IgD-negative memory B cell (primary cell): ENCODE results near the gene SLC5A6. TPM values are rescaled to one million over a fixed set of nuclear protein-coding genes. Genes with fewer than 3 reads are reported as not detected.

Experiments
- H3K27ac Mint-ChIP-seq, 3 donors: one replicate each; pipeline ENCODE4 v1.8.0; 2020 to 2022; ENCODE audit warnings: mild to moderate bottlenecking in 3 of 3, mixed read lengths in 3 of 3, moderate library complexity in 1 of 3
- H3K27me3 Mint-ChIP-seq: one replicate; pipeline ENCODE4 v1.8.0; 2021; ENCODE audit warnings: mixed read lengths
- H3K36me3 Mint-ChIP-seq: one replicate; pipeline ENCODE4 v1.8.0; 2020; ENCODE audit warnings: mild to moderate bottlenecking, mixed read lengths
- H3K4me1 Mint-ChIP-seq, 3 donors: one replicate each; pipeline ENCODE4 v1.8.0; 2020 to 2022; ENCODE audit warnings: mixed read lengths in 3 of 3, mild to moderate bottlenecking in 1 of 3
- H3K4me3 Mint-ChIP-seq, 4 donors: one replicate each; pipeline ENCODE4 v1.8.0; 2020 to 2022; ENCODE audit warnings: mild to moderate bottlenecking in 4 of 4, mixed read lengths in 4 of 4, moderate library complexity in 3 of 4
- H3K9me3 Mint-ChIP-seq, 3 donors: one replicate each; pipeline ENCODE4 v1.8.0; 2020 to 2021; ENCODE audit warnings: mixed read lengths in 3 of 3, mild to moderate bottlenecking in 1 of 3
- polyA plus RNA-seq: library from polyadenylated mRNA; unstranded; fragments of 300-500 nt; fragmentation: Illumina TruSeq; gene quantifications from one replicate; pipeline ENCODE4 v1.2.3, GENCODE V29; 2021

SLC5A6 gene
- polyA plus RNA-seq: 20.3 TPM

DNA sequence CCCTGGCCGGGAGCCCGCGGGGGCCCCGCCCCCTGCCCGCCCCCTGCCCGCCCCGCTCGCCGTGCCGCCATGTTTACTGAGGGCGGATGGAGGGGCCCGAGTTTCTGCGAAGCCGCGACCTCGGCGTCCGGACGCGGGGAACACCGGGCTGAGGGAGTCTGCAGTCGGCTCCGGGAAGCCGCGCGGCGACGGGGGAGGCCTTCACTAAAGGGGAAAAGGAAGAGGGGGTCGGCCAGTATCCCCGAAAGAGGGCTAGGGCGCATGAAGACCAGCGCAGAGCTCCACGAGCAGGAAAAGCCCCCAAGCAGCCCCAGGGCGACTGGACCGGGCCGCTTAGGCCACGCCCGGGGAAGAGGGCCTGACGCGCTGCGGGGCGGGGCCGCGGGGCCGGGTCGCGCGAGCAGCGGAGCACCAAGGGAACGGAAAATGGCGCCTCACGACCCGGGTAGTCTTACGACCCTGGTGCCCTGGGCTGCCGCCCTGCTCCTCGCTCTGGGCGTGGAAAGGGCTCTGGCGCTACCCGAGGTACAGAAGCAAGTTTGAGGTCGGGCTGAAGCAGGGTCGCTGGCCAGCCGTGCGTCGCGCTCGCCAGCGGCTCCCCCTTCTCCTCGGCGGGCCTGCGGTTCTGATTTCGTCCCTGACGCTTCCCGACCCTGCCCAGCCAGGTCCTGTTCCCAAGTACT, at the start of gene SLC5A6, which contains the start of gene ATRAID:
Gene SLC5A6, minus strand, starts transcription at position 326 of the 683 bp plus-strand sequence. CDS start 4,618 bp downstream, outside the sequence.
Gene ATRAID, plus strand, starts transcription at position 99 of the 683 bp plus-strand sequence. Its CDS starts 328 bp downstream, at position 427.
- H3K4me3 Mint-ChIP-seq: peak within 1 kb of the TSS; percentile 92 to 99 (median 96)
- H3K27ac Mint-ChIP-seq: peak within 1 kb of the TSS; percentile 98 to 100 (median 99)
- H3K36me3 Mint-ChIP-seq: peaks cover 2% of the 10 kb centered on the region
- peaks cover 18 to 28% (median 20%) of the 10 kb centered on the region in 3 donors for H3K4me1 Mint-ChIP-seq
- H3K9me3 Mint-ChIP-seq: no peaks in the 10 kb centered on the region
- H3K27me3 Mint-ChIP-seq: no peaks in the 10 kb centered on the region

DNA sequence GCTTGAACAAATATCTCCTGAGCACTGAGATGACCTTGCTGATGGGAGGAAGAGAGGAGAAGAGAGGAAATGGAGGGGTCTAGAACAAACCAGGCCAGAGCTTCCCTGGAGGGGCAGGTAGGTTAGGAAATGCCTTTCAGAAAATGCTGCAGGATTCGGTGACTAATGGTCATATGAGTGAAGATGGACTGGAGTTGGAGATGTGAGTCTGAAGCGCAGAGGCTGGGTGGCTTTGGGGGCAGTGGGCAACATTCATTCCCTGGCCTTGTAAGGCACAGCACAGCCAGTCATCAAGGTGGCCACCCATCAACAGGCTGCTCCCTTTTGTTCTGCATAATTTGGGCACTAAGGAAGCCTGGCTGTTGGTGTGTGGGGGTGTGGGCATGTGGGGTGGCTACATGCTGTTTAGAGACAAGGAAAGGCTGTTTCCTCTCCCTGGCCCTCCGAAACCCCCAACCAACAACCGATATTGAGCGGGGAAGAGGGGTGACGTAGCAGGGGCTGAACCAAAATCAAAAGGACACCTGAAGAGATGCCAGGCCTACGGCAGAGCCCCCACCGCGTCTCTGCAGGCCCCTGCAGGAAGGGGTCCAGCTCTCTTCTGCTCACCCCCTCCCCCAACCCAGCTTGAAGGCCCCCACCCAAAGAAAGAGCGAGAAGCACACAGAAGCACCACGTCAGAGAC, 49.3 kb upstream of the SLC5A6 start:
- peaks cover 47% of the 10 kb centered on the region for H3K27me3 Mint-ChIP-seq
- no peak overlapping the region for H3K27ac Mint-ChIP-seq
- H3K36me3 Mint-ChIP-seq: peaks cover 1% of the 10 kb centered on the region
- H3K9me3 Mint-ChIP-seq: peaks cover 0 to 2% (median 0%) of the 10 kb centered on the region in 3 donors
- peaks cover 8 to 23% (median 13%) of the 10 kb centered on the region in 3 donors for H3K4me1 Mint-ChIP-seq
- H3K4me3 Mint-ChIP-seq: peak overlapping the region; percentile 49 to 71 (median 63)

DNA sequence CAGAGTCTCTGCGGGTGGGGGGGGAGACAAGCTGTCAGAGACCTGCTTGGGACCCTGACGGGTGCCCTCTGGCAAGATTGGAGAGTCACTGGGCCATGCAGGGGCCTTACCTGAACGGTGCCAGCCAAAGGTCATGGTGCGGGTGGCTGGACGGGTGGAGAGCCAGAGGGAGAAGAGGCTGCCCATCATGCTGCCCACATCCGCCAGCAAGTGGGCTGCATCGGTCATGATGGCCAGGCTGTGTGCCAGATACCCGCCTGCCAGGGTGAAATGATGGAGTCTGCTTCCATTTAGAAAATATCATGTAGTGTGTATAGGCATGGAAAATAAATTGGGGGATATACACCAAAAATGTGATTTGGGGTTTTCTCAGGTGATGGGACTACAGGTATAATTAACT, 46.0 kb upstream of the SLC5A6 start:
- Mint-ChIP-seq H3K36me3 (peaks cover 1% of the 10 kb centered on the region), H3K27ac (peak overlapping the region in 1 of 3 donors; percentile 14), H3K27me3 (peaks cover 39% of the 10 kb centered on the region), H3K4me1 (peaks cover 0 to 7% (median 3%) of the 10 kb centered on the region in 3 donors), H3K4me3 (no peak overlapping the region), H3K9me3 (peaks cover 0 to 2% (median 0%) of the 10 kb centered on the region in 3 donors)

DNA sequence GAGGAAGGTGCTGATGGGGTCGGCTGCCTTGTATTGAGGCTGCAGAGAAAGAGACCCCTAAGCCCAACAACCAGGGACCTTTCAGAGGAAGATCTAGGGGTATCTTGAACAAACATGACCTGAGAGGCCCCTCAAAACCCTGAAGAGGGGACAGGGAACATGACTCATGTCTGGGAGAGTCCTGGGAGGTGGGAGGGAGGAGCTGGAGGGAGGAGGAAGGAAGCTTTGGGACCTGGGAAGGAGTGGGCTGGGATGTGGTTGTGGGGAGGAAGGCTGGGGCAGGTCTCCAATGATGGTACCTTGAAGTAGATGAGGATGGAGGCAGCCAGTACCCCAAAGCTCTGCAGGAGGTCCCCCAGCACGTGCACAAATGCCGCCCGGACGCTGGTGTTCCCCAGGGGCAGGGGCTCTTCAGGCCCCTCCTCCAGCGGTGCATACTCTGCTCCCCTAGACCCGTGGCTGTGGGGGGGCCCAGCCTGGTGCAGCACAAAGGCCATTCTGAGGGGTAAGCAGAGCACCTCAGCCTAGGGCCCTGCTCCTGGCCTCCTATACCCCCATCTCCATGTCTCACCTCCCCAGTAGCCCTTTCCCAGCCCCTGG, 44.9 kb upstream of the SLC5A6 start:
- Mint-ChIP-seq H3K27me3 (peaks cover 40% of the 10 kb centered on the region), H3K27ac (no peak overlapping the region), H3K36me3 (peaks cover 1% of the 10 kb centered on the region), H3K4me1 (peaks cover 0 to 8% (median 3%) of the 10 kb centered on the region in 3 donors), H3K4me3 (no peak overlapping the region), H3K9me3 (peaks cover 0 to 2% (median 0%) of the 10 kb centered on the region in 3 donors)

DNA sequence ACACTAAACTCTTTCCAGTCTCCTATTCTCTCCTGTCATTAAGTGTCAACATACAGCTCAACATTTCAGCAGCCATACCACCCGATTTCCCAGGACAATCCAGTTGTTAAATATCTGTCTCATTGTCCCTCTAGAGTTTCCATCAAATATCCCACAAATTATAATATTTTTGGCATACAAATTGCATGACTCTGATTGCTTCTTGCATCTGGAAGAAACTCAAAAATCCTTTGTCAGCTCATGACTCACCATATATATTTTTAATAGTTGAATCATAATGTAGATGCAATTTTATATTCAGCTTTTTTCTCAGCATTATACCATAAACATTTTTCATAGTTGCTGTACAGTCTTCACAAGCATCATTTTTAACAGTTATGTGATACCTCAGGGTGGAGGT, 43.6 kb upstream of the SLC5A6 start:
- H3K27me3 Mint-ChIP-seq: peaks cover 42% of the 10 kb centered on the region

DNA sequence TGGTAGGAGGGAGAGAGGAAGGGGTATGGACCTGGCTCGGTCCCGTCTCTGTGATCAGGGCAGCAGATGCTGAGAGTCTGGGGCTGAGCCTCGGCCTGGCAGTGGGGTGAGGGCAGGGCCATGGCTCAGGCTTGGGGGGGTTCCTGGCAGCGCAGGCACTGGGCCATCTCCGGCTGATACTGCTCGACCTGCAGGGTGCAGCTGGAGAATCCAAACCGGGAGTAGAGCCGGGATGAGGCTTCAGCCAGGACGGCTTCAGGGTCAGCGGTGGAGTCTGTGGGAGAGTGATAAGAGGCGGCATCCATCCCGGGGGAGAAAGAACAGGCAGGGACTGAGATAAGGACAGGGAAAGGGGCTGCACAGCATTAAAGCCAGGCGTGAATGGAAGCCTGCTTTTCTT, 43.1 kb upstream of the SLC5A6 start:
- Mint-ChIP-seq H3K36me3 (peaks cover 1% of the 10 kb centered on the region), H3K4me3 (no peak overlapping the region), H3K27me3 (peaks cover 42% of the 10 kb centered on the region), H3K27ac (no peak overlapping the region), H3K9me3 (no peaks in the 10 kb centered on the region), H3K4me1 (peaks cover 0 to 6% (median 0%) of the 10 kb centered on the region in 3 donors)

More for the DNA sequence above, 43.6 kb upstream of the SLC5A6 start:
- H3K4me1 Mint-ChIP-seq: peaks cover 0 to 6% (median 0%) of the 10 kb centered on the region in 3 donors
- H3K4me3 Mint-ChIP-seq: no peak overlapping the region
- H3K27ac Mint-ChIP-seq: no peak overlapping the region
- no peaks in the 10 kb centered on the region for H3K9me3 Mint-ChIP-seq
- H3K36me3 Mint-ChIP-seq: peaks cover 1% of the 10 kb centered on the region

DNA sequence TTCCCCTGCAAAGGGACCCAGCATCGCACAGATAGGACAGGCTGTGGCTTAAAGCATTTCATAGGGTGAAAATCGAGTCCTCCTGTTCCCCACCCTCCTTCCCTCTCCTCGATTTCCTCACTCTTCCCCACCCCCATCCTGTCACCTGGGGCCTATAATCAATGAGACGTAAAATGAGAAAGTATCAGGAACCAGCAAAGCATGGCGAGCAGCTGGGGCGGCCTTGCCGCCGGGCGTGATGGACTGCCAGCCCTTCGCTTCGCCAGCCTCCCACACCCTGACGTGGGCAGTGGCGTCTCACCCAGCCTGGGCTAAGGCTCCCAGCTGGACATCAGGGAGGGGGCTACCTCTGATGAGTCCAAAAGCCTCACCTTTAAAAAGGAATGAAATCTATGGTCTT, 39.7 kb upstream of the SLC5A6 start:
- Mint-ChIP-seq H3K27ac (no peak overlapping the region), H3K4me3 (no peak overlapping the region), H3K9me3 (no peaks in the 10 kb centered on the region), H3K36me3 (no peaks in the 10 kb centered on the region), H3K4me1 (peaks cover 0 to 6% (median 0%) of the 10 kb centered on the region in 3 donors), H3K27me3 (peaks cover 26% of the 10 kb centered on the region)

DNA sequence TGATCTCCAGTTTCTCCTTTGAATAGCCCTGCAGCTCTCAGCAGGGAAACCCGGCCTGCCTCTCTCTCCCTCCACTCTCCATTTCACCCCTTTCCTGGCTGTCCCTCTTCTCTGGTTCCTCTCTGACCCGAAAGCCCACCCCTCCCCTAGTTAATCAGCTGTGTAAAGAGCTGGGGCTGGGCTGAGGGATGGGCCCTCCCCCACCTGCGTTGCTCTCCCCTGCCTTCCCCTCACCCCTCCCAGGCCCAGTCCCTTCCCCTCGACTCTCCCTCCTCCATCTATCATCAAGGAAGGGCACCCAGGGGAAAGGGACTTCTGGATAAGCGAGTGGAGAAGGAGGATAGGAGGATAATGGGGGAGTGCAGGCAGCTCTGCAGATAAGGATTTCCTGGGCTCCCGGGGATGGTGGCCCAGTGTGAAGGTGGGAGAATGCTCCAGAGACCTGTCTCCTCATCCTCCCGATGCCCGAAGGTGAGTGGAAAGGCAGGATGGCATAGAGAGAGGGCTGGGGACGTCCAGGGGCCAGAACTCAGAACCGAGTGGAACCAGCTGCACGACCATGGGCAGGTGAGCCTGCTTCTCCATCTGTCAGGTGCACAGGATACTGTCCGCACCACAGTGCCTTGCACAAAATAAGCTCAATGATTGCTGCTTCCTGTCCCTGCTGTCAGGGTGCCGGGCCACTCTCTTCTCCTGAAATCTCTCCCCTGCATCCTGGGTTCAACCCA, 38.7 kb upstream of the SLC5A6 start:
- no peaks in the 10 kb centered on the region for H3K9me3 Mint-ChIP-seq
- H3K27ac Mint-ChIP-seq: no peak overlapping the region
- H3K36me3 Mint-ChIP-seq: no peaks in the 10 kb centered on the region
- peaks cover 0 to 6% (median 0%) of the 10 kb centered on the region in 3 donors for H3K4me1 Mint-ChIP-seq
- peak overlapping the region in 1 of 4 donors; percentile 10 for H3K4me3 Mint-ChIP-seq
- peaks cover 22% of the 10 kb centered on the region for H3K27me3 Mint-ChIP-seq

DNA sequence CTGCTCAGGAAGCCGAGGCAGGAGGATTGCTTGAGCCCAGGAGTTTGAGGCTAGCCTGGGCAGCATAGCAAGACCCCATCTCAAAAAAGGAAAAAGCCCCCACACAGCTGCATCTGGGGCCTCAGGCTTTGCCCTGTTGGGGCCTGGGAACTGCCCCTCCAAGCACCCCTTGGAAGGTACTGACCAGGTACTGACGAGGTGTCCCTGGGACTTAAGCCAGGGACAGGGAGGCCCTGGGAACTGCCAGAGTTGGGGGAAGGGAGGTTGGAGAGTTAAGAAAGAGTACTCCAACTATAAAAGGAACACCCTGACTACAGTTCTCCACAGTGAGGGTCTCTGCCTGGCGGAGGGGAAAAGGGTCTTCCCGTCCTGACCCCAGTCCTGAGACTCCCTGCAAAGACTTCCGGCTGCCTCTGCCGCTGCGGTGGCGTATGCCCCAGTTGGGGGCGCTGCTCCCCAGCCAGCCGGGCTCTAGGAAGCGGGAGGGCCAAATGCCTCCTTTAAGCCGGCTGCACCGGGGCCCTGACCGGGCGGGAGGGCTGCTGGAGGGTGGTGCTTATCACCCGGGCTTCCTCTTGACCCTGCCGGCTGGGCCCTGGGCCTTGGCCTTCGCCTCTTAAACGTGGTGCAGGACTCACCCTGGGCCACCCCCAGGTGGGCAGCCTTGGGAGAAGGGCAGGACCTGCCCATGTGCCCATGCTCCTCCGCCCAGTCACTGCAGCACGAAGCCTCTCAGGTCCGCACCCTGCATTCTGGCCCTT, 38.0 kb upstream of the SLC5A6 start:
- Mint-ChIP-seq H3K9me3 (no peaks in the 10 kb centered on the region), H3K27ac (no peak overlapping the region), H3K4me3 (no peak overlapping the region), H3K27me3 (peaks cover 18% of the 10 kb centered on the region), H3K36me3 (no peaks in the 10 kb centered on the region), H3K4me1 (peaks cover 0 to 6% (median 0%) of the 10 kb centered on the region in 3 donors)

DNA sequence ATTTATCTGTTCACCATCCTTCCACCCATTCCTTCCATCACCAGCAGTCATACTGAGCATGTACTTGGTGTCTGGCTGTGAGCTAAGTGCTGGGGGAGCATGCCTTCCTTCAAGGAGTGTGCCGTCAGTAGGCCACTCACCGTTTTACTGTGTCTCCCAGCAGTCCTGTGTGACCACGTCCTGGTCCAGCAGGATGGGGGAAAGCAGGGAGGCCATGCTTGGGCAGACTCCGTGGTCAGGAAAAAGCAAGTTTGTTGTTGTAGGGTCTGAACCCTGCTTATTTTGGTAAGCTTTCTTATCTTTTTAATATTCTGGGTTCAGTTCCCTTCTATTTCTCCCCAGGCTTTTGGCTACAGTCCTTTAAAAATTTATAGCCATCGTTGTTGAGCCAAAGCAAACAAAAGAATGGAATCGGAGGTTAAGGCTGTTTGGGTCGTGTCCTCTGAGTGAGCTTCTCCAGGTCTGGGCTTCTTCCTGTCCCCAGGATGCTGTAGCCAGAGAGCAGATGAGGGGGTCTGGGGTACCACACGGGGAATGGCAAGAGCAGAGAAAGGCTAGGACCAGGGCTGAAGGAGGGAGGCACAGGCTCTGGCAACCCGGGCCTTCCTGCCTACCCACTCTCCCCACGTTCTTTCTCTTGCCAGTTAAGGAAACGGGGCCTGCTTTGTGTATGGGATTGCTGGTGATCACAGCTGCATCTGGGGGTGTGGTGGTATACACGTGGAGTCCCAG, 37.3 kb upstream of the SLC5A6 start:
- no peaks in the 10 kb centered on the region for H3K36me3 Mint-ChIP-seq
- H3K9me3 Mint-ChIP-seq: no peaks in the 10 kb centered on the region
- peak overlapping the region in 1 of 3 donors; percentile 23 for H3K27ac Mint-ChIP-seq
- peaks cover 15% of the 10 kb centered on the region for H3K27me3 Mint-ChIP-seq
- no peak overlapping the region for H3K4me3 Mint-ChIP-seq
- peaks cover 0 to 6% (median 0%) of the 10 kb centered on the region in 3 donors for H3K4me1 Mint-ChIP-seq

DNA sequence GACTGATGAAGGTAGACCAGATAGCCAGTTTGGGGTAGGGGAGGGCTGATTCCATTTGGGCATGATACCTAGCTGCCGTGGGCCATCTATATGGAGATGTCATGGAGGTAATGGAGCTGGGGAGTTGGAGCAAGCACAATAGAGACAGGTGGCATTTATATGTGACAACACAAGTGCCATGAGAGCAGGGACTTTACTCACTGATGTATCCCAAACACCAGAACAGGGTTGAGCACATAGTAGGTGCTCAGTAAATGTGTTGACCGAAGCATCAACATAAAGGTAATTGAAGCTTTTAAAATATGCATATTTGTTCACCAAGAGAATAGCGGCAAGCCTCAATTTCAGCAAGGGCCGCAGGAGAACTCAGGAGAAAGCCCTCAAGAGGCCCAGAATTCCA, 35.8 kb upstream of the SLC5A6 start:
- no peak overlapping the region for H3K27ac Mint-ChIP-seq
- peaks cover 0 to 6% (median 0%) of the 10 kb centered on the region in 3 donors for H3K4me1 Mint-ChIP-seq
- peaks cover 2% of the 10 kb centered on the region for H3K36me3 Mint-ChIP-seq

DNA sequence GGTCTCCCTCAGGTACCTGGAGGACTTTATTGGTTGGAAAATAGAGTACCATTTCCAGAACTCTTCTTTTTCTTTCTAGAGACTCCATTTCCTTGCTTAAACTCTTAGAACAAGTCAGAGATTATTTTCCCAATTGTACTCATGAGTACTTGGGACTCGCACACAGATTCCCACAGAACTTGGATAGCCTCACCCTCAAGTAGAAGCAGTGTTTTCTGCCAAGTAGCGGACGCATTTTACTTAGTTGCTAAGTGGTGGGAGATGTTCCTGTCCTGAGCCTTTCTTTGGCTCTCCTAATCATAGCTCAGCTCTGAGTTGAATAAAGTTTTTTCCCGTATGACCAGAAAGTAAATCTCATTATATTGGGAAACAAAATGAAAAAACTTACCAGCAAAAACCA, 33.6 kb upstream of the SLC5A6 start:
- H3K4me1 Mint-ChIP-seq: no peaks in the 10 kb centered on the region
- peaks cover 3% of the 10 kb centered on the region for H3K27me3 Mint-ChIP-seq
- H3K36me3 Mint-ChIP-seq: peaks cover 2% of the 10 kb centered on the region
- H3K9me3 Mint-ChIP-seq: no peaks in the 10 kb centered on the region
- no peak overlapping the region for H3K4me3 Mint-ChIP-seq
- no peak overlapping the region for H3K27ac Mint-ChIP-seq

More for the DNA sequence above, 35.8 kb upstream of the SLC5A6 start:
- peaks cover 15% of the 10 kb centered on the region for H3K27me3 Mint-ChIP-seq
- H3K4me3 Mint-ChIP-seq: no peak overlapping the region
- H3K9me3 Mint-ChIP-seq: no peaks in the 10 kb centered on the region

DNA sequence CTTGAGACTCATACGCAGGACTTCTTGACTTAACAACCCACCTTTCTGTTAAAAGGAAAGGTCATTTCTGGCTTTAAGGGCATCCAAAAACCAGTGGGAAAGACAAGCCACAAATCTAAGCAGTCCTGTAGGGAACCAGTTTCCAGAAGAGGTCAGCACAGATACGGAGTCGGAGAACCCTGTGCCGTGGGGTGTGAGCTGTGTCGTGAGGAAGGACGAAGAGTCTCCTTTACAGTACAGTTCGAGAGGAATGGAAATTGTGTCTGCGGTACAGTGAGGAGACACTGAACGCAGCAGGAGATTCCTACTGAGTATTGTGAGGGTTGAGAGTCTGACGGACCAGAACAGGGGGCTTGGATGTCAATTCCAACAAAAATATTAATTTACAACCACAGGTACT, 33.0 kb upstream of the SLC5A6 start:
- no peaks in the 10 kb centered on the region for H3K27me3 Mint-ChIP-seq
- no peaks in the 10 kb centered on the region for H3K9me3 Mint-ChIP-seq
- no peak overlapping the region for H3K27ac Mint-ChIP-seq
- H3K36me3 Mint-ChIP-seq: peaks cover 4% of the 10 kb centered on the region
- H3K4me3 Mint-ChIP-seq: no peak overlapping the region
- H3K4me1 Mint-ChIP-seq: no peaks in the 10 kb centered on the region
